ENCODE measurements around the gene NDOR1. TPM values are rescaled to one million over a fixed set of nuclear protein-coding genes. Genes with fewer than 3 reads are reported as not detected.
"Not testable (repeated sequence)": the region's sequence is repeated elsewhere in the genome, so short reads cannot be mapped to it uniquely, and the experiment has no call there.

NDOR1 gene
- polyA plus RNA-seq, 4 donors, result 9.2 to 15.3 (median 12.1) TPM

GRCh38 chr9:137262173-137262908 is 56.8 kb downstream of the NDOR1 start:
- not testable (repeated sequence) for DNase-seq; H3K27ac ChIP-seq (ENCODE audit: low read depth in 1 of 3, low read length in 2 of 3); H3K4me3 ChIP-seq (ENCODE audit: low read depth in 1 of 3, low read length in 3 of 3); FAIRE-seq; H3K27me3 ChIP-seq (ENCODE audit: control insufficient read depth in 3 of 3, insufficient read depth in 3 of 3, low read length in 3 of 3); H3K9me3 ChIP-seq (ENCODE audit: control insufficient read depth in 2 of 2, insufficient read depth in 1 of 2, low read depth in 1 of 2, low read length in 1 of 2); H3K4me1 ChIP-seq (ENCODE audit: control insufficient read depth in 3 of 3, insufficient read depth in 2 of 3, low read depth in 1 of 3, low read length in 2 of 3)
- peaks cover 7 to 76% (median 11%) of the 10 kb centered on the region in 3 donors for H3K36me3 ChIP-seq (ENCODE audit: control insufficient read depth in 3 of 3, insufficient read depth in 2 of 3, low read depth in 1 of 3, low read length in 3 of 3)
- 39 to 46% (median 45%) methylated on average over 14 to 15 of the region's 15 CpGs for WGBS, 3 donors

GRCh38 chr9:137262909-137263285 is 57.4 kb downstream of the NDOR1 start:
- Histone ChIP-seq H3K36me3 (ENCODE audit: control insufficient read depth in 3 of 3, insufficient read depth in 2 of 3, low read depth in 1 of 3, low read length in 3 of 3) (peaks cover 7 to 79% (median 13%) of the 10 kb centered on the region in 3 donors), H3K27me3 (ENCODE audit: control insufficient read depth in 3 of 3, insufficient read depth in 3 of 3, low read length in 3 of 3) (no peaks in the 10 kb centered on the region), H3K4me1 (ENCODE audit: control insufficient read depth in 3 of 3, insufficient read depth in 2 of 3, low read depth in 1 of 3, low read length in 2 of 3) (no peaks in the 10 kb centered on the region), H3K9me3 (ENCODE audit: control insufficient read depth in 2 of 2, insufficient read depth in 1 of 2, low read depth in 1 of 2, low read length in 1 of 2) (no peaks in the 10 kb centered on the region), H3K27ac (ENCODE audit: low read depth in 1 of 3, low read length in 2 of 3) (no peak overlapping the region), H3K4me3 (ENCODE audit: low read depth in 1 of 3, low read length in 3 of 3) (no peak overlapping the region)
- FAIRE-seq (no peak), DNase-seq (no peak)
- 91 to 95% (median 92%) methylated on average over 23 to 24 of the region's 24 CpGs for WGBS, 3 donors

- H3K36me3 ChIP-seq (ENCODE audit: control insufficient read depth in 3 of 3, insufficient read depth in 2 of 3, low read depth in 1 of 3, low read length in 3 of 3), result peaks cover 7 to 79% (median 14%) of the 10 kb centered on the region in 3 donors
- 72 to 81% (median 75%) methylated on average over 9 to 10 of the region's 10 CpGs for WGBS, 3 donors
Observed at GRCh38 chr9:137263506-137263905, 58.0 kb downstream of the NDOR1 start.

GRCh38 chr9:137264067-137264466 is 58.6 kb downstream of the NDOR1 start:
- peaks cover 7 to 78% (median 11%) of the 10 kb centered on the region in 3 donors for H3K36me3 ChIP-seq (ENCODE audit: control insufficient read depth in 3 of 3, insufficient read depth in 2 of 3, low read depth in 1 of 3, low read length in 3 of 3)
- H3K4me1 ChIP-seq (ENCODE audit: control insufficient read depth in 3 of 3, insufficient read depth in 2 of 3, low read depth in 1 of 3, low read length in 2 of 3), result peaks cover 0 to 4% (median 2%) of the 10 kb centered on the region in 3 donors
- DNase-seq (no peak), FAIRE-seq (no peak)
- H3K27me3 ChIP-seq (ENCODE audit: control insufficient read depth in 3 of 3, insufficient read depth in 3 of 3, low read length in 3 of 3), result no peaks in the 10 kb centered on the region
- H3K4me3 ChIP-seq (ENCODE audit: low read depth in 1 of 3, low read length in 3 of 3), result no peak overlapping the region
- no peak overlapping the region for H3K27ac ChIP-seq (ENCODE audit: low read depth in 1 of 3, low read length in 2 of 3)
- no peaks in the 10 kb centered on the region for H3K9me3 ChIP-seq (ENCODE audit: control insufficient read depth in 2 of 2, insufficient read depth in 1 of 2, low read depth in 1 of 2, low read length in 1 of 2)
- WGBS, 3 donors, result 93 to 97% (median 96%) methylated on average over 22 of the region's 22 CpGs

More at GRCh38 chr9:137263506-137263905, 58.0 kb downstream of the NDOR1 start:
- FAIRE-seq (no peak), DNase-seq (no peak)
- Histone ChIP-seq H3K4me3 (ENCODE audit: low read depth in 1 of 3, low read length in 3 of 3) (no peak overlapping the region), H3K27ac (ENCODE audit: low read depth in 1 of 3, low read length in 2 of 3) (no peak overlapping the region), H3K27me3 (ENCODE audit: control insufficient read depth in 3 of 3, insufficient read depth in 3 of 3, low read length in 3 of 3) (no peaks in the 10 kb centered on the region), H3K9me3 (ENCODE audit: control insufficient read depth in 2 of 2, insufficient read depth in 1 of 2, low read depth in 1 of 2, low read length in 1 of 2) (no peaks in the 10 kb centered on the region), H3K4me1 (ENCODE audit: control insufficient read depth in 3 of 3, insufficient read depth in 2 of 3, low read depth in 1 of 3, low read length in 2 of 3) (no peaks in the 10 kb centered on the region)

GRCh38 chr9:137265496-137266161 is 60.1 kb downstream of the NDOR1 start:
- FAIRE-seq (no peak), DNase-seq (no peak)
- Histone ChIP-seq H3K4me3 (ENCODE audit: low read depth in 1 of 3, low read length in 3 of 3) (no peak overlapping the region), H3K27me3 (ENCODE audit: control insufficient read depth in 3 of 3, insufficient read depth in 3 of 3, low read length in 3 of 3) (no peaks in the 10 kb centered on the region), H3K9me3 (ENCODE audit: control insufficient read depth in 2 of 2, insufficient read depth in 1 of 2, low read depth in 1 of 2, low read length in 1 of 2) (no peaks in the 10 kb centered on the region), H3K27ac (ENCODE audit: low read depth in 1 of 3, low read length in 2 of 3) (no peak overlapping the region), H3K36me3 (ENCODE audit: control insufficient read depth in 3 of 3, insufficient read depth in 2 of 3, low read depth in 1 of 3, low read length in 3 of 3) (peaks cover 7 to 87% (median 8%) of the 10 kb centered on the region in 3 donors), H3K4me1 (ENCODE audit: control insufficient read depth in 3 of 3, insufficient read depth in 2 of 3, low read depth in 1 of 3, low read length in 2 of 3) (peaks cover 0 to 8% (median 3%) of the 10 kb centered on the region in 3 donors)
- WGBS, 3 donors, result 93 to 96% (median 94%) methylated on average over 28 to 29 of the region's 29 CpGs

GRCh38 chr9:137266162-137266527 is 60.6 kb downstream of the NDOR1 start:
- Histone ChIP-seq H3K4me3 (ENCODE audit: low read depth in 1 of 3, low read length in 3 of 3) (no peak overlapping the region), H3K36me3 (ENCODE audit: control insufficient read depth in 3 of 3, insufficient read depth in 2 of 3, low read depth in 1 of 3, low read length in 3 of 3) (peaks cover 7 to 90% (median 8%) of the 10 kb centered on the region in 3 donors), H3K27me3 (ENCODE audit: control insufficient read depth in 3 of 3, insufficient read depth in 3 of 3, low read length in 3 of 3) (no peaks in the 10 kb centered on the region), H3K9me3 (ENCODE audit: control insufficient read depth in 2 of 2, insufficient read depth in 1 of 2, low read depth in 1 of 2, low read length in 1 of 2) (no peaks in the 10 kb centered on the region), H3K27ac (ENCODE audit: low read depth in 1 of 3, low read length in 2 of 3) (no peak overlapping the region), H3K4me1 (ENCODE audit: control insufficient read depth in 3 of 3, insufficient read depth in 2 of 3, low read depth in 1 of 3, low read length in 2 of 3) (peaks cover 0 to 8% (median 3%) of the 10 kb centered on the region in 3 donors)
- no peak for DNase-seq
- 88 to 92% (median 89%) methylated on average over 11 to 15 of the region's 15 CpGs for WGBS, 3 donors
- FAIRE-seq, result no peak

Other genes starting within 250 kb of the NDOR1 start
- 10 to 100 TPM in 2 of 4 donors, 1 to 10 TPM in 1, under 1 TPM in 1; 0.86 to 38.0 (median 19.4) TPM for gene PTGDS, start 228.2 kb upstream of the NDOR1 start, polyA plus RNA-seq
- gene LCNL1, start 222.7 kb upstream of the NDOR1 start, polyA plus RNA-seq, result under 1 TPM in 2 of 4 donors, not detected in 2; 0.07 to 0.16 TPM
- 10 to 100 TPM; 33.7 to 85.9 (median 75.5) TPM for gene PAXX, start 213.3 kb upstream of the NDOR1 start, polyA plus RNA-seq
- gene CLIC3, start 209.1 kb upstream of the NDOR1 start, polyA plus RNA-seq, result 1 to 10 TPM in 2 of 4 donors, under 1 TPM in 1, not detected in 1; 0.81 to 6.2 (median 1.4) TPM
- 10 to 100 TPM in 2 of 4 donors, 1 to 10 TPM in 2; 3.4 to 29.0 (median 8.8) TPM for gene ABCA2, start 177.5 kb upstream of the NDOR1 start, polyA plus RNA-seq
- gene FUT7, start 173.6 kb upstream of the NDOR1 start, polyA plus RNA-seq, result under 1 TPM in 2 of 4 donors, not detected in 2; 0.09 to 0.90 TPM
- 10 to 100 TPM; 18.3 to 84.6 (median 33.7) TPM for gene NPDC1, start 159.5 kb upstream of the NDOR1 start, polyA plus RNA-seq
- 10 to 100 TPM in 2 of 4 donors, 1 to 10 TPM in 2; 5.5 to 16.5 (median 8.3) TPM for gene ENTPD2, start 151.6 kb upstream of the NDOR1 start, polyA plus RNA-seq
- 10 to 100 TPM in 2 of 4 donors, 1 to 10 TPM in 1, under 1 TPM in 1; 0.81 to 22.2 (median 7.0) TPM for gene SAPCD2, start 135.1 kb upstream of the NDOR1 start, polyA plus RNA-seq
- 10 to 100 TPM in 1 of 4 donors, 1 to 10 TPM in 2, under 1 TPM in 1; 0.89 to 25.8 (median 5.3) TPM for gene UAP1L1, start 128.2 kb upstream of the NDOR1 start, polyA plus RNA-seq
- 10 to 100 TPM; 40.3 to 69.4 (median 42.5) TPM for gene MAN1B1, start 118.7 kb upstream of the NDOR1 start, polyA plus RNA-seq
- gene DPP7, start 91.0 kb upstream of the NDOR1 start, polyA plus RNA-seq, result 100 to 1,000 TPM in 3 of 4 donors, 10 to 100 TPM in 1; 66.2 to 179 (median 121) TPM
- gene GRIN1, start 66.5 kb upstream of the NDOR1 start, polyA plus RNA-seq, result under 1 TPM in 2 of 4 donors, not detected in 2; 0.79 to 0.92 TPM
- gene LRRC26, start 35.6 kb upstream of the NDOR1 start, polyA plus RNA-seq, result 10 to 100 TPM in 1 of 4 donors, 1 to 10 TPM in 2, under 1 TPM in 1; 0.67 to 13.0 (median 1.4) TPM
- gene TMEM210, start 33.6 kb upstream of the NDOR1 start, polyA plus RNA-seq, result not detected
- gene ANAPC2, start 17.1 kb upstream of the NDOR1 start, polyA plus RNA-seq, result 10 to 100 TPM; 20.0 to 44.2 (median 37.0) TPM
- 100 to 1,000 TPM in 2 of 4 donors, 10 to 100 TPM in 2; 68.9 to 146 (median 103) TPM for gene SSNA1, start 17.0 kb upstream of the NDOR1 start, polyA plus RNA-seq
- 10 to 100 TPM; 34.1 to 98.4 (median 65.9) TPM for gene TPRN, start 5.0 kb upstream of the NDOR1 start, polyA plus RNA-seq
- 10 to 100 TPM; 33.0 to 38.2 (median 35.0) TPM for gene TMEM203, start 52 bp upstream of the NDOR1 start, polyA plus RNA-seq
- gene RNF208, start 16.5 kb downstream of the NDOR1 start, polyA plus RNA-seq, result 10 to 100 TPM in 1 of 4 donors, 1 to 10 TPM in 3; 2.7 to 10.8 (median 8.3) TPM
- gene CYSRT1, start 19.5 kb downstream of the NDOR1 start, polyA plus RNA-seq, result 10 to 100 TPM in 1 of 4 donors, 1 to 10 TPM in 1, under 1 TPM in 2; 0.57 to 70.0 (median 1.5) TPM
- gene RNF224, start 21.8 kb downstream of the NDOR1 start, polyA plus RNA-seq, result 10 to 100 TPM in 1 of 4 donors, under 1 TPM in 1, not detected in 2; 0.03 to 83.7 TPM
- 10 to 100 TPM in 1 of 4 donors, under 1 TPM in 3; 0.21 to 30.3 (median 0.85) TPM for gene SLC34A3, start 25.2 kb downstream of the NDOR1 start, polyA plus RNA-seq
- gene TUBB4B, start 35.6 kb downstream of the NDOR1 start, polyA plus RNA-seq, result 100 to 1,000 TPM; 365 to 445 (median 372) TPM
- 1 to 10 TPM in 1 of 4 donors, not detected in 3; 3.9 TPM for gene STPG3, start 45.6 kb downstream of the NDOR1 start, polyA plus RNA-seq
- 10 to 100 TPM; 34.7 to 62.5 (median 40.1) TPM for gene NELFB, start 49.6 kb downstream of the NDOR1 start, polyA plus RNA-seq
- gene TOR4A, start 72.0 kb downstream of the NDOR1 start, polyA plus RNA-seq, result 10 to 100 TPM in 2 of 4 donors, 1 to 10 TPM in 2; 3.4 to 21.5 (median 15.4) TPM
- 10 to 100 TPM in 2 of 4 donors, 1 to 10 TPM in 2; 3.2 to 39.9 (median 8.9) TPM for gene NRARP, start 96.6 kb downstream of the NDOR1 start, polyA plus RNA-seq
- gene EXD3, start 217.5 kb downstream of the NDOR1 start, polyA plus RNA-seq, result 10 to 100 TPM; 15.0 to 47.8 (median 32.4) TPM
- gene NOXA1, start 217.7 kb downstream of the NDOR1 start, polyA plus RNA-seq, result 10 to 100 TPM in 3 of 4 donors, 1 to 10 TPM in 1; 8.0 to 38.0 (median 20.7) TPM
- 10 to 100 TPM; 15.9 to 85.4 (median 40.8) TPM for gene ENTPD8, start 235.7 kb downstream of the NDOR1 start, polyA plus RNA-seq